Measurements from ENCODE around the gene MAPK8.

- TF ChIP-seq, protein P1, sequence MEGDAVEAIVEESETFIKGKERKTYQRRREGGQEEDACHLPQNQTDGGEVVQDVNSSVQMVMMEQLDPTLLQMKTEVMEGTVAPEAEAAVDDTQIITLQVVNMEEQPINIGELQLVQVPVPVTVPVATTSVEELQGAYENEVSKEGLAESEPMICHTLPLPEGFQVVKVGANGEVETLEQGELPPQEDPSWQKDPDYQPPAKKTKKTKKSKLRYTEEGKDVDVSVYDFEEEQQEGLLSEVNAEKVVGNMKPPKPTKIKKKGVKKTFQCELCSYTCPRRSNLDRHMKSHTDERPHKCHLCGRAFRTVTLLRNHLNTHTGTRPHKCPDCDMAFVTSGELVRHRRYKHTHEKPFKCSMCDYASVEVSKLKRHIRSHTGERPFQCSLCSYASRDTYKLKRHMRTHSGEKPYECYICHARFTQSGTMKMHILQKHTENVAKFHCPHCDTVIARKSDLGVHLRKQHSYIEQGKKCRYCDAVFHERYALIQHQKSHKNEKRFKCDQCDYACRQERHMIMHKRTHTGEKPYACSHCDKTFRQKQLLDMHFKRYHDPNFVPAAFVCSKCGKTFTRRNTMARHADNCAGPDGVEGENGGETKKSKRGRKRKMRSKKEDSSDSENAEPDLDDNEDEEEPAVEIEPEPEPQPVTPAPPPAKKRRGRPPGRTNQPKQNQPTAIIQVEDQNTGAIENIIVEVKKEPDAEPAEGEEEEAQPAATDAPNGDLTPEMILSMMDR (IDR thresholded peaks at IDR 0.05) = no peak
- TF ChIP-seq POLR2A (IDR thresholded peaks at IDR 0.05) = no peak
These were observed 31.8 kb upstream of the MAPK8 start, which contains the start of gene FRMPD2 for GRCh38 chr10:48274636-48275035.
